ENCODE measurements around the gene RNF152.

The RNF152 gene

GRCh38 chr18:61894751-61895524, 2.1 kb upstream of the RNF152 start:
- no peak for TF ChIP-seq CTCF (IDR thresholded peaks at IDR 0.05; ENCODE audit: low read depth, low read length)

GRCh38 chr18:61893971-61894750, 1.4 kb upstream of the RNF152 start:
- peak; percentile 35 for TF ChIP-seq CTCF (IDR thresholded peaks at IDR 0.05; ENCODE audit: low read depth, low read length)

More at GRCh38 chr18:61894751-61895524, 2.1 kb upstream of the RNF152 start:
- no peak for DNase-seq (ENCODE audit: extremely low read depth, low read depth)

GRCh38 chr18:61893309-61893970, 633 bp upstream of the RNF152 start:
- no peak for DNase-seq (ENCODE audit: extremely low read depth, low read depth)
- no peak; the same call in none of the 2 replicates for TF ChIP-seq CTCF (IDR thresholded peaks at IDR 0.05; ENCODE audit: low read depth, low read length)

More at GRCh38 chr18:61893971-61894750, 1.4 kb upstream of the RNF152 start:
- no peak for DNase-seq (ENCODE audit: extremely low read depth, low read depth)

- no peak for DNase-seq (ENCODE audit: extremely low read depth, low read depth)
Observed at GRCh38 chr18:61891894-61892293, 913 bp downstream of the RNF152 start.

GRCh38 chr18:61891271-61891670, 1.5 kb downstream of the RNF152 start:
- no peak for DNase-seq (ENCODE audit: extremely low read depth, low read depth)
- no peak for TF ChIP-seq CTCF (IDR thresholded peaks at IDR 0.05; ENCODE audit: low read depth, low read length)

More at GRCh38 chr18:61891894-61892293, 913 bp downstream of the RNF152 start:
- TF ChIP-seq CTCF (IDR thresholded peaks at IDR 0.05; ENCODE audit: low read depth, low read length), result no peak

- no peak for TF ChIP-seq CTCF (IDR thresholded peaks at IDR 0.05; ENCODE audit: low read depth, low read length)
- no peak for DNase-seq (ENCODE audit: extremely low read depth, low read depth)
Observed at GRCh38 chr18:61890344-61890743, 2.5 kb downstream of the RNF152 start.
